HepG2 (cell line): Measurements from ENCODE around the gene FITM2. TPM values are rescaled to one million over a fixed set of nuclear protein-coding genes. Genes with fewer than 3 reads are reported as not detected.

Experiments
- ATAC-seq: fragments of 200-7000 bp; cut with Tn5 transposase; 3 replicates; pipeline ENCODE4 v1.9.1; 2020; ENCODE audit warnings: mild to moderate bottlenecking, moderate library complexity
- BruUV-seq: library from RNA; stranded (reverse); fragments of 400-500 nt; replicated peaks from 2 replicates; lab custom pipeline; 2021; lab: Mats Ljungman, UMichigan
- CTCF ChIA-PET: fragments of 300-600 bp; formaldehyde crosslinking; extraction: SDS; loops from one replicate; lab custom pipeline; 2021; ENCODE audit warnings: low total read pairs, inconsistent platforms, low intra/inter-chr PET ratio; lab: Yijun Ruan, JAX
- POLR2A ChIA-PET: fragments of 350-600 bp; sonication (Branson Sonifier 250); formaldehyde crosslinking; loops from one replicate; lab custom pipeline; 2020; ENCODE audit warnings: antibody characterized with exemption, inconsistent platforms; lab: Yijun Ruan, JAX
- DNase-seq: peaks from one replicate; pipeline ENCODE4 v3.0.0-alpha.2; 2015; ENCODE audit warnings: low spot score
- FAIRE-seq: peaks from 3 replicates; lab custom pipeline; 2011; peaks lifted over from hg19 to GRCh38; lab: Jason Lieb, UNC
- H2AFZ ChIP-seq: one replicate; pipeline ENCODE4 v1.6.1; 2011; ENCODE audit warnings: low read length, inconsistent platforms
- H3K27ac ChIP-seq: fragments of 300-600 bp; 3 replicates; pipeline ENCODE4 v1.8.0; 2011; ENCODE audit warnings: mixed run types, mild to moderate bottlenecking, mixed read lengths, low read length, inconsistent platforms; ENCODE audit not compliant: insufficient read depth; ENCODE audit errors: extremely low read length
- H3K27me3 ChIP-seq, 2 experiments: fragments of 200-600 bp in 1 of 2; 2 replicates in 1 of 2; 3 replicates in 1 of 2; pipeline versions ENCODE4 v1.6.0 to v1.8.0; 2011; ENCODE audit warnings: low read length in 2 of 2, mild to moderate bottlenecking in 2 of 2, moderate library complexity in 2 of 2, inconsistent platforms in 1 of 2; ENCODE audit not compliant: insufficient read depth in 2 of 2, control insufficient read depth in 1 of 2
- H3K36me3 ChIP-seq, 2 experiments: fragments of 200-600 bp in 1 of 2; replicated peaks in 1 of 2; 2 replicates in 1 of 2; 3 replicates in 1 of 2; pipeline versions ENCODE4 v1.5.1 to v1.8.0; 2011; ENCODE audit warnings: low read length in 2 of 2, inconsistent platforms in 1 of 2; ENCODE audit not compliant: insufficient read depth in 2 of 2, control insufficient read depth in 1 of 2
- H3K4me1 ChIP-seq: 2 replicates; pipeline ENCODE4 v1.5.1; 2012; ENCODE audit warnings: low read length, inconsistent platforms; ENCODE audit not compliant: insufficient read depth
- H3K4me2 ChIP-seq: 2 replicates; pipeline ENCODE4 v1.6.0; 2011; ENCODE audit warnings: low read depth, low read length, inconsistent platforms
- H3K4me3 ChIP-seq, 3 experiments: fragments of 200-600 bp in 1 of 3; sonication (generic), shearing (Covaris generic) in 1 of 3; replicated peaks in 1 of 3; 2 replicates each; pipeline ENCODE4 v1.5.1; 2011 to 2016; ENCODE audit warnings: low read length in 3 of 3, inconsistent platforms in 2 of 3, low read depth in 2 of 3, mild to moderate bottlenecking in 2 of 3, control low read depth in 1 of 3, mixed read lengths in 1 of 3; ENCODE audit not compliant: insufficient read depth in 1 of 3
- H3K79me2 ChIP-seq: one replicate; pipeline ENCODE4 v1.6.1; 2011; ENCODE audit warnings: low read length, inconsistent platforms; ENCODE audit not compliant: insufficient read depth
- H3K9ac ChIP-seq: 2 replicates; pipeline ENCODE4 v1.6.0; 2011; ENCODE audit warnings: mild to moderate bottlenecking, low read depth, low read length, inconsistent platforms; ENCODE audit not compliant: insufficient read depth
- H3K9me3 ChIP-seq: 2 replicates; pipeline ENCODE4 v1.5.1; 2012; ENCODE audit warnings: mild to moderate bottlenecking, low read length
- H4K20me1 ChIP-seq: 2 replicates; pipeline ENCODE4 v1.6.0; 2011; ENCODE audit warnings: inconsistent platforms, mild to moderate bottlenecking, low read length, moderate library complexity; ENCODE audit not compliant: insufficient read depth
- CEBPB ChIP-seq: IDR thresholded peaks from 2 replicates; pipeline ENCODE4 v1.6.1; 2011; ENCODE audit warnings: low read depth, low read length, improper control_type of control experiment, borderline replicate concordance
- CENPT ChIP-seq: sonication (generic); formaldehyde crosslinking; IDR thresholded peaks from 2 replicates; pipeline ENCODE4 v1.8.0; 2022; ENCODE audit warnings: low read depth, mild to moderate bottlenecking, moderate library complexity, missing genetic modification reagents
- EEA1 ChIP-seq: sonication (generic); formaldehyde crosslinking; IDR thresholded peaks from 2 replicates; pipeline ENCODE4 v1.5.1; 2020; ENCODE audit warnings: mild to moderate bottlenecking, missing genetic modification reagents, borderline replicate concordance
- HES4 ChIP-seq: sonication (generic); formaldehyde crosslinking; IDR thresholded peaks from 2 replicates; pipeline ENCODE4 v1.9.0; 2021; ENCODE audit warnings: mild to moderate bottlenecking, missing genetic modification reagents, borderline replicate concordance
- HNRNPL ChIP-seq: fragments of 200-400 bp; formaldehyde crosslinking; IDR thresholded peaks from 2 replicates; pipeline ENCODE4 v1.6.1; 2017; ENCODE audit warnings: mild to moderate bottlenecking, low read depth, low read length
- KDM2A ChIP-seq: sonication (generic); formaldehyde crosslinking; IDR thresholded peaks from 2 replicates; pipeline ENCODE4 v1.4.0; 2020; ENCODE audit warnings: low read depth, missing genetic modification reagents, borderline replicate concordance
- PCBP1 ChIP-seq: fragments of 200-400 bp; formaldehyde crosslinking; IDR thresholded peaks from 2 replicates; pipeline ENCODE4 v1.6.1; 2017; ENCODE audit warnings: mild to moderate bottlenecking, low read depth, low read length, borderline replicate concordance
- SKI ChIP-seq: fragments of 450-650 bp; IDR thresholded peaks from one replicate; pipeline ENCODE4 v1.6.1; 2018; ENCODE audit warnings: mild to moderate bottlenecking; ENCODE audit not compliant: partially characterized antibody
- SOX13 ChIP-seq, 3 experiments: fragments of 450-650 bp in 1 of 3; sonication (generic) in 1 of 3; formaldehyde crosslinking in 1 of 3; IDR thresholded peaks in 2 of 3; conservative IDR thresholded peaks in 1 of 3; 2 replicates each; pipeline versions ENCODE4 v1.5.0 to v1.6.1; 2016 to 2020; ENCODE audit warnings: antibody characterized with exemption in 1 of 3, mild to moderate bottlenecking in 1 of 3, missing compliant biosample characterization in 1 of 3, missing genetic modification reagents in 1 of 3, moderate library complexity in 1 of 3
- SYNCRIP ChIP-seq: fragments of 200-400 bp; formaldehyde crosslinking; IDR thresholded peaks from 2 replicates; pipeline ENCODE4 v1.6.1; 2018; ENCODE audit warnings: mild to moderate bottlenecking, low read depth, low read length; ENCODE audit not compliant: insufficient read depth
- YEATS2 ChIP-seq: sonication (generic); formaldehyde crosslinking; IDR thresholded peaks from 2 replicates; pipeline ENCODE4 v1.4.0; 2020; ENCODE audit warnings: missing genetic modification reagents, borderline replicate concordance
- ZFP36 ChIP-seq: fragments of 150-350 bp; IDR thresholded peaks from 2 replicates; pipeline ENCODE4 v1.6.1; 2018; ENCODE audit warnings: borderline replicate concordance, low read length, low read depth; ENCODE audit not compliant: partially characterized antibody
- ZNF468 ChIP-seq: sonication (generic); formaldehyde crosslinking; IDR thresholded peaks from 2 replicates; pipeline ENCODE4 v1.8.0; 2022; ENCODE audit warnings: mild to moderate bottlenecking, moderate library complexity, missing genetic modification reagents
- ZNF563 ChIP-seq: sonication (generic); formaldehyde crosslinking; IDR thresholded peaks from 2 replicates; pipeline ENCODE4 v1.8.0; 2022; ENCODE audit warnings: mild to moderate bottlenecking, moderate library complexity, missing genetic modification reagents
- ZNF619 ChIP-seq: sonication (generic); formaldehyde crosslinking; IDR thresholded peaks from 2 replicates; pipeline ENCODE4 v1.4.0; 2020; ENCODE audit warnings: mild to moderate bottlenecking, missing genetic modification reagents
- ZNF674 ChIP-seq: sonication (generic); formaldehyde crosslinking; IDR thresholded peaks from 2 replicates; pipeline ENCODE4 v1.5.0; 2020; ENCODE audit warnings: low read depth, mild to moderate bottlenecking, missing genetic modification reagents
- ZNF768 ChIP-seq: sonication (generic); formaldehyde crosslinking; IDR thresholded peaks from 2 replicates; pipeline ENCODE4 v1.4.0; 2020; ENCODE audit warnings: missing genetic modification reagents
- ZNF772 ChIP-seq: sonication (generic); formaldehyde crosslinking; IDR thresholded peaks from 2 replicates; pipeline ENCODE4 v1.5.0; 2020; ENCODE audit warnings: mild to moderate bottlenecking, missing genetic modification reagents
- ZNF883 ChIP-seq: sonication (generic); formaldehyde crosslinking; IDR thresholded peaks from 2 replicates; pipeline ENCODE4 v1.5.1; 2020; ENCODE audit warnings: mild to moderate bottlenecking, missing genetic modification reagents; ENCODE audit errors: not compliant biosample characterization
- WGBS: methylation state at CpG from one replicate; pipeline ENCODE4 v1.1.6; 2017; ENCODE audit warnings: low lambda C conversion rate; 5-methylcytosine and 5-hydroxymethylcytosine counted together
- in situ Hi-C: cut with HindIII; loops from 2 replicates; pipeline ENCODE4 v1.10.0; 2017; ENCODE audit warnings: low pct_unique_long_range_greater_than_20kb; ENCODE audit not compliant: extremely low pct_ligation_motif_present
- intact Hi-C: fragments of 100-400 bp; cut with micrococcal nuclease; formaldehyde crosslinking; loops from one replicate; pipeline ENCODE4 v1.10.0; 2022; ENCODE audit not compliant: unreplicated experiment
- polyA plus RNA-seq, 8 experiments: library from polyadenylated mRNA; depleted of rRNA in 3 of 8; stranded (reverse) in 7 of 8; unstranded in 1 of 8; fragments of >200 nt; fragmentation: Illumina TruSeq in 4 of 8; extraction: Trizol in 4 of 8; gene quantifications; 2 replicates each; pipeline versions ENCODE4 v1.2.1 to v1.2.3, GENCODE V29; 2011 to 2016; ENCODE audit warnings: low read depth in 4 of 8, missing spikeins in 1 of 8, mixed read lengths in 1 of 8; ENCODE audit not compliant: insufficient read depth in 1 of 8
- total RNA-seq, 5 experiments: library from RNA; depleted of rRNA; stranded (reverse); fragments of >200 nt; fragmentation: Illumina TruSeq; extraction: Trizol; gene quantifications; 2 replicates each; pipeline ENCODE4 v1.2.3, GENCODE V29; 2016; ENCODE audit warnings: low read depth in 1 of 5
- TF ChIP-seq, protein P1 (sequence below): sonication (generic); formaldehyde crosslinking; IDR thresholded peaks from 2 replicates; pipeline ENCODE4 v1.4.0; 2020; ENCODE audit warnings: missing genetic modification reagents, borderline replicate concordance

The FITM2 gene
- total and polyA plus RNA-seq, 2 of the 13 experiments (the other 11 are each of a cell fraction or from before 2014, with no cell fraction given) = 9.6 to 24.5 TPM

DNA sequence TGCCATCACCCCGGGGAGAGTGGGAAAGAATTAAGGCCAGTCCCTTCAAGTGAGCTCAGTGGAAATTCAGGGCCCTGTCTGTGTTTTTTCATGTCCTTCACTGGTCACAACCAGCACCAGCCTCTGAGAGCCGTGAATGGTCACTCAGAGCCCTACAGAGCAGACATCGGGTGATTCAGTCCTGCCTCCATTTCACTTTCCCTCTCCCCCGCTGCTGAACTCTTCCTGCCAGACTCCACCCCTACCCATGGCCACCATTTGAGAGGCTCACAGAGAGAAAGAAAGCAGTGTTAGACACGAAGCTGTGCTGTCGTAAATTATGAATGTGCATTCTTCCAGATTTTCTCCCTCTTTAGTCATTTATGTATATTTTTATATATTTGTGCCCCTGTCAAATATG lies 31.2 kb upstream of the FITM2 start (continued):
- no peak for TF ChIP-seq KDM2A (CRISPR knock-in tag)
- no peak for TF ChIP-seq ZNF468 (CRISPR knock-in tag)
- no peak for TF ChIP-seq SOX13 (IDR thresholded peaks at IDR 0.05)
- no peak for TF ChIP-seq SOX13 (CRISPR knock-in tag; conservative IDR thresholded peaks at IDR 0.05 in 1 of 2, IDR thresholded peaks at IDR 0.05 in 1 of 2)

DNA sequence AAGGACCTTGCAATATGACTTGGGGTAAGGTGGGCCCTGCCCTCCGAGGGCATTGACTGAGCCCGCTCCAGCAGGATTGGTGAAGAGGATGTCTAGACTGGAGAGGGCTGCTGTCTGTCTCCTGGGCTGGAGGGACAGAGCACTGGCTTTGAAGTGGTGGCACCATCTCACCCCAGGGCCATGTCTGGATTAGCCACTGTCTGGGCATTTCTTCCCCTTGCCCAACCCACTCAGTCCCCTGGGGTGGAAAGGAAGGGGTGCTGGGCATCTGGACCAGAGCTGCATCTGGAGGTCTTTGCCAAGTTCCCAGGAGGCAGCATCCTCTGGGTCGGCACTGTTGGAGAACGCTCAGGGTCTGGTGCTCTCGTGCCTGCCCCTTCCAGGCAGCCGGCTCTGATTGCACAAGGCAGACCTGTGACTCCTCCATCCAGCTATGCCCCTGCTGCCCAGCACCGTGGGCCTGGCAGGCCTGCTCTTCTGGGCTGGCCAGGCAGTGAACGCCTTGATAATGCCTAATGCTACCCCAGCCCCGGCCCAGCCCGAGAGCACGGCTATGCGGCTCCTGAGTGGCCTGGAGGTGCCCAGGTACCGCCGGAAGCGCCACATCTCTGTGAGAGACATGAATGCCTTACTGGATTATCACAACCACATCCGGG lies 25.9 kb upstream of the FITM2 start, which contains the start of gene R3HDML:
R3HDML (plus strand) TSS at position 319 of the 656 bp plus-strand sequence; CDS start at position 434, 115 bp downstream.
- ChIA-PET POLR2A (no interaction called here), CTCF (no interaction called here)
- Histone ChIP-seq H4K20me1 (no peaks in the 10 kb centered on the region), H3K27me3 (peaks cover 6 to 49% of the 10 kb centered on the region in 2 experiments; a peak in 4 of 5 replicates), H3K27ac (no peak within 1 kb of the TSS), H3K9me3 (no peaks in the 10 kb centered on the region), H3K4me1 (peaks cover 33% of the 10 kb centered on the region), H3K4me2 (peak within 1 kb of the TSS; percentile 65), H2AFZ (no peak within 1 kb of the TSS), H3K36me3 (no peaks in the 10 kb centered on the region), H3K4me3 (peak within 1 kb of the TSS in 2 of 3 experiments; percentile 8 to 57; a peak in 2 of 6 replicates), H3K79me2 (no peaks in the 10 kb centered on the region), H3K9ac (no peak within 1 kb of the TSS)
- intact Hi-C loops = no loop called here
- FAIRE-seq (no peak), ATAC-seq (peak; percentile 25), DNase-seq (no peak)
- in situ Hi-C loops = no loop called here
- no TSS peak for BruUV-seq
- WGBS = 49% methylated on average over 16 of the region's 16 CpGs
- TF ChIP-seq HES4 = peak; percentile 25; the same call in 1 of the 2 replicates
- TF ChIP-seq ZNF883 = peak; percentile 34
- TF ChIP-seq ZNF768 (CRISPR knock-in tag) = peak; percentile 56; the same call in 1 of the 2 replicates
- 0 out of 2 replicates have a peak, but pooled peaks have one; percentile 49 for TF ChIP-seq PCBP1
- TF ChIP-seq, protein P1, sequence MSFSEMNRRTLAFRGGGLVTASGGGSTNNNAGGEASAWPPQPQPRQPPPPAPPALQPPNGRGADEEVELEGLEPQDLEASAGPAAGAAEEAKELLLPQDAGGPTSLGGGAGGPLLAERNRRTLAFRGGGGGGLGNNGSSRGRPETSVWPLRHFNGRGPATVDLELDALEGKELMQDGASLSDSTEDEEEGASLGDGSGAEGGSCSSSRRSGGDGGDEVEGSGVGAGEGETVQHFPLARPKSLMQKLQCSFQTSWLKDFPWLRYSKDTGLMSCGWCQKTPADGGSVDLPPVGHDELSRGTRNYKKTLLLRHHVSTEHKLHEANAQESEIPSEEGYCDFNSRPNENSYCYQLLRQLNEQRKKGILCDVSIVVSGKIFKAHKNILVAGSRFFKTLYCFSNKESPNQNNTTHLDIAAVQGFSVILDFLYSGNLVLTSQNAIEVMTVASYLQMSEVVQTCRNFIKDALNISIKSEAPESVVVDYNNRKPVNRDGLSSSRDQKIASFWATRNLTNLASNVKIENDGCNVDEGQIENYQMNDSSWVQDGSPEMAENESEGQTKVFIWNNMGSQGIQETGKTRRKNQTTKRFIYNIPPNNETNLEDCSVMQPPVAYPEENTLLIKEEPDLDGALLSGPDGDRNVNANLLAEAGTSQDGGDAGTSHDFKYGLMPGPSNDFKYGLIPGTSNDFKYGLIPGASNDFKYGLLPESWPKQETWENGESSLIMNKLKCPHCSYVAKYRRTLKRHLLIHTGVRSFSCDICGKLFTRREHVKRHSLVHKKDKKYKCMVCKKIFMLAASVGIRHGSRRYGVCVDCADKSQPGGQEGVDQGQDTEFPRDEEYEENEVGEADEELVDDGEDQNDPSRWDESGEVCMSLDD (CRISPR knock-in tag) = no peak
- peak; percentile 20 for TF ChIP-seq SKI
- TF ChIP-seq HNRNPL = 0 out of 2 replicates have a peak, but pooled peaks have one; percentile 53
- no peak for TF ChIP-seq YEATS2 (CRISPR knock-in tag)
- 0 out of 2 replicates have a peak, but pooled peaks have one; percentile 73 for TF ChIP-seq CENPT (CRISPR knock-in tag)
- TF ChIP-seq ZFP36 = peak; percentile 68
- no peak for TF ChIP-seq ZNF674 (CRISPR knock-in tag)
- TF ChIP-seq CEBPB = peak; percentile 23; the same call in 1 of the 2 replicates
- 0 out of 2 replicates have a peak, but pooled peaks have one; percentile 55 for TF ChIP-seq EEA1 (CRISPR knock-in tag)
- TF ChIP-seq SYNCRIP = no peak
- no peak for TF ChIP-seq ZNF772 (CRISPR knock-in tag)
- no peak for TF ChIP-seq ZNF619
- TF ChIP-seq ZNF563 = 0 out of 2 replicates have a peak, but pooled peaks have one; percentile 36
